ENCODE measurements around the gene GATA2. TPM values are rescaled to one million over a fixed set of nuclear protein-coding genes. Genes with fewer than 3 reads are reported as not detected.

Gene GATA2
- total RNA-seq, 3 donors from 2014 or later: 1.6 to 10.1 (median 8.8) TPM

DNA sequence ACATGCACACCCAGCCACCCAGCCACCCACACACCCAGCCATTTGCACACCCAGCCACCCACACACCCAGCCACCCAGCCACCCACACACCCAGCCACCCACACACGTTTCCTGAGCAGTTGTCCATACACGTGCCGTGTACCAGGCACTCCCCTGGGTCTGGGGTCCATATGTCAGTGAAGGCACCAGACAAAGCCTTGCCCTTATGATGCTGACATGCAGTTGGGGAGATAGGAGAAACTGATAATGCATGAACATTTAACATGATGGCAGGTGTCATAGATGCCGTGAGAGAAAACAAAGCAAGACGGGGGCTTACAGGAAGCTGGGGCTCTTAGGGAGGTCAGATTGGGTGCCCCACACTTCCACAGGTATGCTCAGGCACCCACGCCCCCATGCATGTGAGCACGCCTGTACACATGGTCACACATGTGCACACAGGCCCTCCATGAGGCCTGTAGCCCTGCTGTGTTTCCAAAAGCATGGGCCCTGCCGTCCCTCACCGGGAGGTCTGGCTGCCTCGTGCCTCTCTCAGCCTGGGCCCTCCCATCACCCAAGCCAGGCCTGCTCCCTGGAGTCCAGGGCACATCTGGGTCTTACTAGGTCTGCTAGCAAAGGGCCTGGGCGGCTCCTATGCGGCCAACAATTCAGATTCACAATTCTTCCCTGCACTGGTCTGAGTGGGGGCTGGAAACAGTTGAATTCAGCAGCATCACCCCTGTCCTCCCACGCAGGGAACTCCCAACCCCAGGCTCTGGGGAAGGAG, 22.7 kb downstream of the GATA2 start:
- Histone ChIP-seq H3K36me3 (ENCODE audit: low read depth) (no peaks in the 10 kb centered on the region), H3K4me3 (no peak overlapping the region), H3K9me3 (no peaks in the 10 kb centered on the region), H3K4me1 (ENCODE audit: low read depth) (no peaks in the 10 kb centered on the region)
- no peak for ATAC-seq
- intact Hi-C loops (cut with DNase I, micrococcal nuclease): no loop called here
- DNase-seq: no peak
- TF ChIP-seq, protein P1, sequence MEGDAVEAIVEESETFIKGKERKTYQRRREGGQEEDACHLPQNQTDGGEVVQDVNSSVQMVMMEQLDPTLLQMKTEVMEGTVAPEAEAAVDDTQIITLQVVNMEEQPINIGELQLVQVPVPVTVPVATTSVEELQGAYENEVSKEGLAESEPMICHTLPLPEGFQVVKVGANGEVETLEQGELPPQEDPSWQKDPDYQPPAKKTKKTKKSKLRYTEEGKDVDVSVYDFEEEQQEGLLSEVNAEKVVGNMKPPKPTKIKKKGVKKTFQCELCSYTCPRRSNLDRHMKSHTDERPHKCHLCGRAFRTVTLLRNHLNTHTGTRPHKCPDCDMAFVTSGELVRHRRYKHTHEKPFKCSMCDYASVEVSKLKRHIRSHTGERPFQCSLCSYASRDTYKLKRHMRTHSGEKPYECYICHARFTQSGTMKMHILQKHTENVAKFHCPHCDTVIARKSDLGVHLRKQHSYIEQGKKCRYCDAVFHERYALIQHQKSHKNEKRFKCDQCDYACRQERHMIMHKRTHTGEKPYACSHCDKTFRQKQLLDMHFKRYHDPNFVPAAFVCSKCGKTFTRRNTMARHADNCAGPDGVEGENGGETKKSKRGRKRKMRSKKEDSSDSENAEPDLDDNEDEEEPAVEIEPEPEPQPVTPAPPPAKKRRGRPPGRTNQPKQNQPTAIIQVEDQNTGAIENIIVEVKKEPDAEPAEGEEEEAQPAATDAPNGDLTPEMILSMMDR (IDR thresholded peaks at IDR 0.05): no peak

DNA sequence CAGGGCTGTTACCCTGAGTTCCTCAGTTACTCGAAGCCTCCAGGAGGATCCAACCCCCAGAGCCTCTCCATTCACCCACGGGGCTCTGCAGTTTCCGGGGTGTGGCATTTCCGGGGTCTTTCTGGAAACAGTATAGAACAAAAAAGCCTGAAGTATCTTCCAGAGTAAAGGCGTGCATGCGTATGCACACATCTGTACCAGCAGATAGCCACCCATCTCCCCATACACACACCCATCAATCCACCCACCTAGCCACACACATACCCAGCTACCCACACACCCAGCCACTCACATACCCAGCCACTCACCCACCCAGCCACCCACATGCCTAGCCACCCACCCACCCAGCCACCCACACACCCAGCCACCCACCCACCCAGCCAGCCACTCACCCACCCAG, 23.4 kb downstream of the GATA2 start:
- ATAC-seq: no peak
- Histone ChIP-seq H3K9me3 (no peaks in the 10 kb centered on the region), H3K4me3 (no peak overlapping the region), H3K36me3 (ENCODE audit: low read depth) (no peaks in the 10 kb centered on the region), H3K4me1 (ENCODE audit: low read depth) (no peaks in the 10 kb centered on the region)
- TF ChIP-seq, protein P1 (IDR thresholded peaks at IDR 0.05): no peak
- DNase-seq: no peak
- intact Hi-C loops (cut with DNase I, micrococcal nuclease): no loop called here

DNA sequence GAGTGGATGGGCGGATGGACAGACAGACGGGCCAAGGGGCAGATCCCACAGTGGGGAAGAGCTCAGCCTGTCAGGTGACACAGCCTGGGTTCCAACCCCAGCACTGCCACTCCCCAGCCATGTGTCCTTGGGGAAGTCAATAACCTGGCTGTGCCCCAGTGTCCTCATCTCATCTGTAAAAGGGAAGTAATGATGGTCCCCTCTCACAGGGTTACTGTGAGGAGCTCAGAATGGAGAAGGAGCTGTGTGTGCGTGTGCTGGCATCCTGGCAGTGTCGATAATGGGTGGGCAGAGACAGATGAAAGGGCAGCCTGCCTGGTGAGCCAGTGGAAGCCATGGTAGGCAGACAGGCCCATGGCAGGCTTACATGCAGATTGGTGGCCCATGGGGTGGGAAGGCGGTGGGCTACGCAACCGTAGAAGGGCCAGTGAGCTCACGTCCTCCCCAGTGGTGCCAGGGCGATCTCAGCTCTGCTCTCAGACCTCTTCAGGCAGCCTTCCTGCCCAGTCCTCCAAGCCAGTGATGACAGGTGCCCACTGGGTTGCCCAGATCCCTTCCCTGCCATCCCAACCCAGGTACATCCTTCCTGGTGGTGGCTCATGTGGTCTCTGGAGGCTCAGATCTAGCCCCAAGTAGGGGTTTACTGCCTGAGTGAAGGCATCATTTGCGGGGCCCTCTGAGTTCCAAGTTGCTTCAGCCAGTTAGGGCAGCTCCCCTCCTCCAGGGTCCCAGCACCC, 24.0 kb downstream of the GATA2 start:
- Histone ChIP-seq H3K9me3 (no peaks in the 10 kb centered on the region), H3K4me3 (no peak overlapping the region), H3K36me3 (ENCODE audit: low read depth) (no peaks in the 10 kb centered on the region), H3K4me1 (ENCODE audit: low read depth) (no peaks in the 10 kb centered on the region)
- TF ChIP-seq, protein P1 (IDR thresholded peaks at IDR 0.05): no peak
- ATAC-seq (no peak), DNase-seq (no peak)
- intact Hi-C loops (cut with DNase I, micrococcal nuclease): no loop called here

DNA sequence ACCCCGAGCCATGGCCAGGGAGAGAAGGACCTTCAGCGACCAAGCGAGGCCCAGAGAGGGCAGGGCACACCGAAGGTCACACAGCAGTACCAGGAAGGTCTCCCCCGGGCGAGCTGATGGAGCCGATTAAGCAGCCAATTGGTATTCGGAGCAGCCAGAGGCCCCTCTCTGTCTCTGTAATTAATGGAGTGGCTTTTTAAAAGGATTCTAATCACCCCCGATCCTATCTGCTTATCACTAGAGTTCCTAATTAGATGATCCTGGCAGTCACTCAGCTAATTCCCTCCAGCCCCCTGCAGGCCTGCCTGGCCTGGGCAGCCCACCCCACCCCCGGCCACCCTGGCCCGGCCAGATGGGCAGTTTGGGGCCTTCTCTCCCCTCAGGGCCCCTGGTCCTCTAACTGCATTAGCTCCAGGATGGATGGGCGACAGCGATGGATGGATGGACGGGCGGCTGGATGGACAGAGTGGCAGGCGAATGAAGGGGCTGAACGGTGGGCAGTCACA, 24.7 kb downstream of the GATA2 start:
- Histone ChIP-seq H3K36me3 (ENCODE audit: low read depth) (no peaks in the 10 kb centered on the region), H3K4me1 (ENCODE audit: low read depth) (no peaks in the 10 kb centered on the region), H3K4me3 (no peak overlapping the region), H3K9me3 (no peaks in the 10 kb centered on the region)
- TF ChIP-seq, protein P1 (IDR thresholded peaks at IDR 0.05): no peak
- no peak for ATAC-seq
- DNase-seq: no peak
- intact Hi-C loops (cut with DNase I, micrococcal nuclease): no loop called here

DNA sequence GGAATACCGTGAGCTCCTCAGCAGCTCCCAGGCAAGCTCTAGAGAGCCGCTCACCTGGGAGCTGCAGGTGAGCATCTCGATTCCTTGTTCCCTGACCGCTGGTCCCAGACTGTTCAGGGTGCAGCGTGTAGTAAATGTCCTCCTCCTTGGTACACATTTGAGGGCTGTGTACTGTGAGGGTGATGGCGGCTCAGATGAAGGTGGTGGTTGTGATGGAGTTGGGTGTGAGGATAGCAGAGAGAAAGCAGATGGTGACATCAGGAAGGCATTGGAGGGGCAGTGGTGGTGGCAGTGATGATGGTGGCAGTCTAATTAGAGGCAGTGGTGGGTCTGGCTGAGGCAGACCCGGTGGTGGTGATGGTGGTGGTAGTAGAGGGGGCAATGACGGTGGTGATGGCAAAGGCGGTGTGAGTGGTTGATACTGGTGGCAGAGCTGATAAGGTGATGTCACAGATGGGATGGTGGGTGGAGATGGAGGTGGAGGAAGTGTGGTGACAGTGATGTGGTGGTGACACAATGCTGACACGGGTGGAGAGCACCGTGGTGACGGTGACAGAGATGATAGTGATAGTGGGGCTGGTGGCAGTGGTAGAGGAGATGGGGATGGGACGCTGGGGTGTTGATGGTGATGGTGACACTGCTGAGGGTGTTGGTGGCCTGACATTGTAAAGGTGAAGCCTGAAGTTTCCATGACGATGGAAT, 26.0 kb downstream of the GATA2 start, which contains the start of gene DNAJB8:
DNAJB8 (minus strand) TSS at position 51 of the 702 bp plus-strand sequence. CDS start 3,645 bp downstream, outside the sequence.
- no peaks in the 10 kb centered on the region for H3K9me3 ChIP-seq
- ATAC-seq (no peak), DNase-seq (no peak)
- no peaks in the 10 kb centered on the region for H3K36me3 ChIP-seq (ENCODE audit: low read depth)
- no peak within 1 kb of the TSS for H3K4me3 ChIP-seq
- H3K4me1 ChIP-seq (ENCODE audit: low read depth): no peaks in the 10 kb centered on the region
- intact Hi-C loops (cut with DNase I, micrococcal nuclease): no loop called here
- TF ChIP-seq, protein P1 (IDR thresholded peaks at IDR 0.05): no peak

All from mucosa of descending colon (tissue), 3 donors.